SK-N-SH treated with all-trans-retinoic acid at 6 μM for 48 hours (cell line): ENCODE data around the gene CALB2.

Experiments used
- ESRRG ChIP-seq: fragments of 250-450 bp; sonication (Bioruptor Pico); IDR thresholded peaks from 2 replicates; pipeline ENCODE4 v1.6.1; 2021; ENCODE audit warnings: mild to moderate bottlenecking
- ISL1 ChIP-seq: fragments of 250-450 bp; sonication (Bioruptor Pico); IDR thresholded peaks from 2 replicates; pipeline ENCODE4 v2.1.2; 2022; ENCODE audit warnings: mild to moderate bottlenecking, moderate library complexity
- ZFP3 ChIP-seq: fragments of 250-450 bp; sonication (Bioruptor Pico); IDR thresholded peaks from 2 replicates; pipeline ENCODE4 v1.5.0; 2020; ENCODE audit warnings: mild to moderate bottlenecking, moderate library complexity
- ZNF8 ChIP-seq: fragments of 450-650 bp; formaldehyde crosslinking; IDR thresholded peaks from 2 replicates; pipeline ENCODE4 v1.5.0; 2020; ENCODE audit warnings: mild to moderate bottlenecking, moderate library complexity
- TF ChIP-seq, protein P1 (sequence below): fragments of 250-450 bp; sonication (Bioruptor Pico); IDR thresholded peaks from 2 replicates; pipeline ENCODE4 v1.8.0; 2020; ENCODE audit warnings: mild to moderate bottlenecking, moderate library complexity, borderline replicate concordance

GRCh38 chr16:71409011-71409775 lies 50.7 kb downstream of the CALB2 start:
- TF ChIP-seq ESRRG (CRISPR knock-in tag) (no peak), ZFP3 (CRISPR knock-in tag) (no peak), ZNF8 (CRISPR knock-in tag) (no peak), ISL1 (no peak)
- TF ChIP-seq, protein P1, sequence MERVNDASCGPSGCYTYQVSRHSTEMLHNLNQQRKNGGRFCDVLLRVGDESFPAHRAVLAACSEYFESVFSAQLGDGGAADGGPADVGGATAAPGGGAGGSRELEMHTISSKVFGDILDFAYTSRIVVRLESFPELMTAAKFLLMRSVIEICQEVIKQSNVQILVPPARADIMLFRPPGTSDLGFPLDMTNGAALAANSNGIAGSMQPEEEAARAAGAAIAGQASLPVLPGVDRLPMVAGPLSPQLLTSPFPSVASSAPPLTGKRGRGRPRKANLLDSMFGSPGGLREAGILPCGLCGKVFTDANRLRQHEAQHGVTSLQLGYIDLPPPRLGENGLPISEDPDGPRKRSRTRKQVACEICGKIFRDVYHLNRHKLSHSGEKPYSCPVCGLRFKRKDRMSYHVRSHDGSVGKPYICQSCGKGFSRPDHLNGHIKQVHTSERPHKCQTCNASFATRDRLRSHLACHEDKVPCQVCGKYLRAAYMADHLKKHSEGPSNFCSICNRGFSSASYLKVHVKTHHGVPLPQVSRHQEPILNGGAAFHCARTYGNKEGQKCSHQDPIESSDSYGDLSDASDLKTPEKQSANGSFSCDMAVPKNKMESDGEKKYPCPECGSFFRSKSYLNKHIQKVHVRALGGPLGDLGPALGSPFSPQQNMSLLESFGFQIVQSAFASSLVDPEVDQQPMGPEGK: no peak
